ENCODE results near the gene TRIP6.

TRIP6 gene

GRCh38 chr7:100863406-100863950 is 3.7 kb upstream of the TRIP6 start:
- in situ Hi-C loops (cut with HindIII; ENCODE audit: low sequenced_read_pairs) = no loop called here
- DNase-seq (ENCODE audit: low read depth) = peak; percentile 51
- TF ChIP-seq CTCF (IDR thresholded peaks at IDR 0.05; ENCODE audit: low read depth, low read length, missing control alignments) = no peak
- no peak overlapping the region for H3K4me3 ChIP-seq (ENCODE audit: low read depth, low read length)

GRCh38 chr7:100864263-100864845 is 2.8 kb upstream of the TRIP6 start:
- TF ChIP-seq CTCF (IDR thresholded peaks at IDR 0.05; ENCODE audit: low read depth, low read length, missing control alignments) = no peak
- DNase-seq (ENCODE audit: low read depth) = no peak
- in situ Hi-C loops (cut with HindIII; ENCODE audit: low sequenced_read_pairs) = no loop called here
- H3K4me3 ChIP-seq (ENCODE audit: low read depth, low read length) = no peak overlapping the region

GRCh38 chr7:100865372-100865911 is 1.7 kb upstream of the TRIP6 start:
- DNase-seq (ENCODE audit: low read depth) = peak; percentile 37
- TF ChIP-seq CTCF (IDR thresholded peaks at IDR 0.05; ENCODE audit: low read depth, low read length, missing control alignments) = no peak
- H3K4me3 ChIP-seq (ENCODE audit: low read depth, low read length) = no peak overlapping the region
- in situ Hi-C loops (cut with HindIII; ENCODE audit: low sequenced_read_pairs) = no loop called here

GRCh38 chr7:100865938-100866728 is 1.1 kb upstream of the TRIP6 start:
- in situ Hi-C loops (cut with HindIII; ENCODE audit: low sequenced_read_pairs) = no loop called here

GRCh38 chr7:100866729-100867039 is 503 bp upstream of the TRIP6 start:
- TF ChIP-seq CTCF (IDR thresholded peaks at IDR 0.05; ENCODE audit: low read depth, low read length, missing control alignments) = no peak
- in situ Hi-C loops (cut with HindIII; ENCODE audit: low sequenced_read_pairs) = no loop called here
- DNase-seq (ENCODE audit: low read depth) = no peak
- H3K4me3 ChIP-seq (ENCODE audit: low read depth, low read length) = peak overlapping the region; percentile 97

More at GRCh38 chr7:100865938-100866728, 1.1 kb upstream of the TRIP6 start:
- TF ChIP-seq CTCF (IDR thresholded peaks at IDR 0.05; ENCODE audit: low read depth, low read length, missing control alignments) = no peak
- H3K4me3 ChIP-seq (ENCODE audit: low read depth, low read length) = no peak overlapping the region
- no peak for DNase-seq (ENCODE audit: low read depth)

GRCh38 chr7:100867776-100868485 is 744 bp downstream of the TRIP6 start:
- in situ Hi-C loops (cut with HindIII; ENCODE audit: low sequenced_read_pairs) = no loop called here
- peak overlapping the region; percentile 97 for H3K4me3 ChIP-seq (ENCODE audit: low read depth, low read length)
- TF ChIP-seq CTCF (IDR thresholded peaks at IDR 0.05; ENCODE audit: low read depth, low read length, missing control alignments) = no peak
- DNase-seq (ENCODE audit: low read depth) = no peak

All from astrocyte of the cerebellum (primary cell).